ENCODE results near the gene SUGP1. TPM values are rescaled to one million over a fixed set of nuclear protein-coding genes. Genes with fewer than 3 reads are reported as not detected.

SUGP1 gene
- total and polyA plus RNA-seq, 2 of the 4 experiments (the other 2 are of a cell fraction), result 33.2 to 35.8 TPM

- Histone ChIP-seq H2BK120ac (ENCODE audit: low read depth, low read length) (no peak overlapping the region), H3K56ac (ENCODE audit: extremely low read depth, insufficient read depth, low read length) (no peak overlapping the region), H3K79me1 (ENCODE audit: low read depth in 1 of 2, low read length in 2 of 2) (peaks cover 20 to 42% of the 10 kb centered on the region in 2 experiments), H3K4me3 (ENCODE audit: insufficient read depth, low read depth, low read length) (no peak overlapping the region), H4K91ac (ENCODE audit: insufficient read depth, low read depth, low read length) (no peak overlapping the region), H3K18ac (ENCODE audit: low read depth, low read length) (no peak overlapping the region), H2AK5ac (ENCODE audit: low read depth, low read length) (no peak overlapping the region), H4K8ac (ENCODE audit: low read depth in 2 of 2, low read length in 2 of 2) (no peak overlapping the region), H2BK20ac (ENCODE audit: low read depth, low read length) (no peak overlapping the region), H2AK9ac (replicated peaks; ENCODE audit: low read depth, low read length, poor library complexity) (no peak overlapping the region), H3K9me3 (ENCODE audit: control insufficient read depth, insufficient read depth, low read length) (no peaks in the 10 kb centered on the region), H3K4me2 (ENCODE audit: low read depth, low read length) (no peak overlapping the region), H3K4me1 (ENCODE audit: control insufficient read depth, insufficient read depth, low read length) (no peaks in the 10 kb centered on the region), H2AFZ (replicated peaks; ENCODE audit: low read length, poor library complexity) (no peak overlapping the region), H3K36me3 (ENCODE audit: control insufficient read depth, insufficient read depth, low read length) (peaks cover 64% of the 10 kb centered on the region), H2BK15ac (ENCODE audit: low read depth, low read length) (no peak overlapping the region), H3K9ac (ENCODE audit: low read depth, low read length) (no peak overlapping the region), H4K20me1 (ENCODE audit: insufficient read depth, low read length) (peaks cover 36% of the 10 kb centered on the region), H3K23ac (ENCODE audit: low read depth, low read length) (no peak overlapping the region), H4K5ac (ENCODE audit: low read depth, low read length) (no peak overlapping the region), H3K14ac (replicated peaks; ENCODE audit: low read depth, low read length) (no peak overlapping the region), H3K27ac (ENCODE audit: insufficient read depth, low read length) (no peak overlapping the region), H3K27me3 (ENCODE audit: control insufficient read depth, insufficient read depth, low read length) (no peaks in the 10 kb centered on the region), H3K4ac (ENCODE audit: low read depth, low read length) (no peak overlapping the region), H3K9me1 (ENCODE audit: insufficient read depth, low read length) (no peaks in the 10 kb centered on the region), H2BK5ac (ENCODE audit: low read depth, low read length, poor library complexity, severe bottlenecking) (no peak overlapping the region)
- POLR2A ChIA-PET (ENCODE audit: unreplicated experiment), result no interaction called here
- dilution Hi-C loops (cut with HindIII; ENCODE audit: low sequenced_read_pairs, unreplicated experiment) (no loop called here), intact Hi-C loops (cut with micrococcal nuclease) (no loop called here), in situ Hi-C loops (cut with MboI; ENCODE audit: low sequenced_read_pairs) (no loop called here)
- BruUV-seq (replicated peaks), result no TSS peak
- 91% methylated on average over 6 of the region's 16 CpGs; no CpG with 5 or more reads in 1 of the 2 experiments for WGBS, 2 experiments (ENCODE audit: extremely low coverage in 2 of 2, insufficient read length in 1 of 2)
- ATAC-seq (ENCODE audit: low read depth), result no peak
- DNase-seq, result no peak
- CTCF ChIA-PET, result interaction anchor here (0.6 kb wide), 1 partner anchor 16 kb away, joined by 3 read pairs; no protein-coding TSS in a partner anchor
- TF ChIP-seq POLR2A (IDR thresholded peaks at IDR 0.05; ENCODE audit: low read depth, low read length), result no peak
- TF ChIP-seq USF2 (IDR thresholded peaks at IDR 0.05; ENCODE audit: low read depth, low read length), result no peak
- no peak for TF ChIP-seq RCOR1 (IDR thresholded peaks at IDR 0.05; ENCODE audit: insufficient replicate concordance, low read length)
These were observed 15.3 kb upstream of the SUGP1 start for GRCh38 chr19:19335408-19336158.

All from IMR-90 (cell line).